ENCODE data around the gene EFNB3. TPM values are rescaled to one million over a fixed set of nuclear protein-coding genes. Genes with fewer than 3 reads are reported as not detected.
A peak's percentile ranks its signal among the peaks of the same experiment; 100 is the strongest.

The EFNB3 gene
- total RNA-seq, 3 donors from 2014 or later (not counting 1 experiment from before 2014, with no cell fraction given) = not detected

GRCh38 chr17:7676533-7676932 lies 28.5 kb upstream of the EFNB3 start:
- Histone ChIP-seq H3K27ac (ENCODE audit: low read length) (no peak overlapping the region), H3K4me3 (ENCODE audit: low read length) (no peak overlapping the region), H3K4me1 (ENCODE audit: control insufficient read depth, insufficient read depth, low read length) (no peaks in the 10 kb centered on the region), H3K27me3 (ENCODE audit: control insufficient read depth, insufficient read depth, low read length) (no peaks in the 10 kb centered on the region), H3K36me3 (ENCODE audit: control insufficient read depth, insufficient read depth, low read length) (peaks cover 31% of the 10 kb centered on the region), H3K9me3 (ENCODE audit: control insufficient read depth, insufficient read depth, low read length) (peaks cover 9% of the 10 kb centered on the region)
- ATAC-seq (no peak), DNase-seq (no peak)
- H3K27ac Mint-ChIP-seq = no peak overlapping the region
- H3K27me3 Mint-ChIP-seq (ENCODE audit: low read depth in 2 of 2) = no peaks in the 10 kb centered on the region
- H3K4me1 Mint-ChIP-seq = peaks cover 0 to 13% of the 10 kb centered on the region in 2 donors
- no peak overlapping the region for H3K4me3 Mint-ChIP-seq
- intact Hi-C loops (cut with micrococcal nuclease) = no loop called here
- 94% methylated on average over 5 of the region's 5 CpGs for WGBS (ENCODE audit: insufficient coverage)
- H3K9me3 Mint-ChIP-seq = peaks cover 0 to 3% of the 10 kb centered on the region in 2 donors
- peaks cover 12% of the 10 kb centered on the region for H3K36me3 Mint-ChIP-seq
- no peak for TF ChIP-seq CTCF (IDR thresholded peaks at IDR 0.05)

GRCh38 chr17:7677388-7678067 lies 27.5 kb upstream of the EFNB3 start:
- TF ChIP-seq CTCF (IDR thresholded peaks at IDR 0.05) = no peak
- DNase-seq (no peak), ATAC-seq (no peak)
- H3K36me3 Mint-ChIP-seq = peaks cover 12% of the 10 kb centered on the region
- H3K27me3 ChIP-seq (ENCODE audit: control insufficient read depth, insufficient read depth, low read length) = no peaks in the 10 kb centered on the region
- no peaks in the 10 kb centered on the region for H3K27me3 Mint-ChIP-seq (ENCODE audit: low read depth in 2 of 2)
- no peak overlapping the region for H3K4me3 Mint-ChIP-seq
- H3K4me1 ChIP-seq (ENCODE audit: control insufficient read depth, insufficient read depth, low read length) = no peaks in the 10 kb centered on the region
- peaks cover 27% of the 10 kb centered on the region for H3K36me3 ChIP-seq (ENCODE audit: control insufficient read depth, insufficient read depth, low read length)
- peaks cover 9% of the 10 kb centered on the region for H3K9me3 ChIP-seq (ENCODE audit: control insufficient read depth, insufficient read depth, low read length)
- intact Hi-C loops (cut with micrococcal nuclease) = no loop called here
- 94% methylated on average over 10 of the region's 10 CpGs for WGBS (ENCODE audit: insufficient coverage)
- no peak overlapping the region for H3K27ac ChIP-seq (ENCODE audit: low read length)
- H3K4me3 ChIP-seq (ENCODE audit: low read length) = no peak overlapping the region
- peaks cover 0 to 13% of the 10 kb centered on the region in 2 donors for H3K4me1 Mint-ChIP-seq
- H3K9me3 Mint-ChIP-seq = peaks cover 0 to 3% of the 10 kb centered on the region in 2 donors
- peak overlapping the region in 1 of 2 donors; percentile 27 for H3K27ac Mint-ChIP-seq

GRCh38 chr17:7684851-7685532 lies 20.0 kb upstream of the EFNB3 start:
- ATAC-seq (no peak), DNase-seq (peak in 1 of 2 donors; percentile 37)
- no peaks in the 10 kb centered on the region for H3K27me3 Mint-ChIP-seq (ENCODE audit: low read depth in 2 of 2)
- H3K9me3 Mint-ChIP-seq = no peaks in the 10 kb centered on the region
- peaks cover 34 to 37% of the 10 kb centered on the region in 2 donors for H3K4me1 Mint-ChIP-seq
- peak overlapping the region; percentile 87 for H3K4me3 ChIP-seq (ENCODE audit: low read length)
- H3K27ac ChIP-seq (ENCODE audit: low read length) = peak overlapping the region; percentile 92
- 69% methylated on average over 13 of the region's 15 CpGs for WGBS (ENCODE audit: insufficient coverage)
- H3K36me3 Mint-ChIP-seq = no peaks in the 10 kb centered on the region
- intact Hi-C loops (cut with micrococcal nuclease) = loop anchor here (5.0 to 10.0 kb wide), 7 partner anchors 157 to 670 kb away; partner anchors contain the start of genes ACADVL, CYB5D1, DLG4 and KCTD11
- peak overlapping the region; percentile 92 for H3K4me3 Mint-ChIP-seq
- no peaks in the 10 kb centered on the region for H3K27me3 ChIP-seq (ENCODE audit: control insufficient read depth, insufficient read depth, low read length)
- no peaks in the 10 kb centered on the region for H3K36me3 ChIP-seq (ENCODE audit: control insufficient read depth, insufficient read depth, low read length)
- H3K9me3 ChIP-seq (ENCODE audit: control insufficient read depth, insufficient read depth, low read length) = no peaks in the 10 kb centered on the region
- peaks cover 26% of the 10 kb centered on the region for H3K4me1 ChIP-seq (ENCODE audit: control insufficient read depth, insufficient read depth, low read length)
- no peak for TF ChIP-seq CTCF (IDR thresholded peaks at IDR 0.05)
- peak overlapping the region; percentile 96 to 100 for H3K27ac Mint-ChIP-seq

Data from natural killer cell (primary cell).